Measurements from ENCODE around the gene ANGEL2.
"Not testable (repeated sequence)": the region's sequence is repeated elsewhere in the genome, so short reads cannot be mapped to it uniquely, and the experiment has no call there.

Gene ANGEL2

DNA sequence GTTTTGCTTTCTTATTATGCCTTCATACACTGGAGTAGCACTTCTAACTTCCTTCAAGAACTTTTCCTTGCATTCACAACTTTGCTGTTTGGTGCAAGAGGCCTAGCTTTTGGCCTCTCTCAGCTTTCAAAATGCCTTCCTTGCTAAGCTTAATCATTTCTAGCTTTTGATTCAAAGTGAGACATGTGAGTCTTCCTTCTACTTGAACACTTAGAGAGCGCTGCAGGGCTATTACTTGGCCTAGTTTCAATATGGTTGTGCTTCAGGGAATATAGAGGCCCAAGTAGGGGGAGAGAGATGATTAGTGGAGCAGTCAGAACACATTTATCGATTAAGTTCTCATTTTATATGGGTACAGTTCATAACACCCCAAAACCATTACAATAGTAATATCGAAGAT, 12.4 kb downstream of the ANGEL2 start:
- no peak overlapping the region for H3K9ac ChIP-seq (ENCODE audit: low read length)
- no peaks in the 10 kb centered on the region for H3K27me3 ChIP-seq (ENCODE audit: control insufficient read depth in 1 of 2, insufficient read depth in 1 of 2, low read length in 2 of 2)
- H3K4ac ChIP-seq (ENCODE audit: low read depth in 1 of 2, low read length in 2 of 2) = no peak overlapping the region
- H3K9me3 ChIP-seq (ENCODE audit: control insufficient read depth, low read length) = no peaks in the 10 kb centered on the region
- no peak overlapping the region for H2BK120ac ChIP-seq (ENCODE audit: low read depth, low read length)
- no peak overlapping the region for H3K4me2 ChIP-seq (ENCODE audit: low read length, poor library complexity, severe bottlenecking)
- no peak overlapping the region for H3K14ac ChIP-seq (ENCODE audit: low read length in 2 of 2)
- 100% methylated on average over 1 of the region's 3 CpGs for WGBS
- no peak overlapping the region for H3K23ac ChIP-seq (ENCODE audit: low read length in 2 of 2)
- H2BK15ac ChIP-seq (ENCODE audit: low read depth, poor library complexity, severe bottlenecking) = no peak overlapping the region
- no peak overlapping the region for H2AFZ ChIP-seq (ENCODE audit: low read depth, low read length)
- no peak overlapping the region for H2BK12ac ChIP-seq (ENCODE audit: low read length in 2 of 2)
- H3K27ac ChIP-seq (ENCODE audit: low read length, poor library complexity, severe bottlenecking) = no peak overlapping the region
- no peak overlapping the region for H3K4me3 ChIP-seq (ENCODE audit: insufficient read depth in 1 of 2, low read depth in 1 of 2, low read length in 2 of 2)
- H2BK5ac ChIP-seq (ENCODE audit: low read depth, low read length, poor library complexity, severe bottlenecking) = no peak overlapping the region
- peaks cover 4 to 84% of the 10 kb centered on the region in 2 experiments for H3K36me3 ChIP-seq (ENCODE audit: control insufficient read depth in 1 of 2, insufficient read depth in 2 of 2, low read depth in 1 of 2, low read length in 2 of 2)
- no peak overlapping the region for H3K18ac ChIP-seq (ENCODE audit: low read depth in 1 of 2, low read length in 2 of 2)
- H4K91ac ChIP-seq (ENCODE audit: low read length) = no peak overlapping the region
- H3K4me1 ChIP-seq (ENCODE audit: control insufficient read depth, insufficient read depth, low read depth, low read length) = no peaks in the 10 kb centered on the region
- H4K8ac ChIP-seq (ENCODE audit: low read length) = no peak overlapping the region
- no peak for DNase-seq
- H2AK5ac ChIP-seq (ENCODE audit: low read length, severe bottlenecking) = no peak overlapping the region
- peaks cover 3% of the 10 kb centered on the region for H3K79me1 ChIP-seq (replicated peaks; ENCODE audit: low read length, poor library complexity, severe bottlenecking)

DNA sequence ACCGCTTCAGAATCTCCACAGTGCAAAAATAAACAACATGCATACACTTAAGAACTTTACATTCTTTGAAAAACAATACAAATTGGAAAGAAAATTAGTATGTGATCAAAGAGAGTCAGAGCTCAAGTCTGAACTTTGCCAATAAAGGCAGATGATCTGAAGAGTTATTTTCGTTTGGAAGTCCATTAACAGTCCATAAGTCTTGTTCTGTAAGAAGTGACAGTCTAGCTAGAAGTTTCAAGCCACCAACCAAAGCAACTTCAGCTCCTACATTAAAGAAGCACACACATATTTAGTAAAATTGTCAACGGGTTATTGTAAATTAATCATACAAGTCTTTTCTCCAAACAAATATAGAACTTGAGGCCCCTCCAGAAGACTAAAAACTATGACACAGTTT, 20.7 kb downstream of the ANGEL2 start:
- Histone ChIP-seq H3K36me3 (ENCODE audit: control insufficient read depth in 1 of 2, insufficient read depth in 2 of 2, low read depth in 1 of 2, low read length in 2 of 2) (peaks cover 11 to 57% of the 10 kb centered on the region in 2 experiments), H3K23ac (ENCODE audit: low read length in 2 of 2) (no peak overlapping the region), H3K79me1 (replicated peaks; ENCODE audit: low read length, poor library complexity, severe bottlenecking) (peaks cover 2% of the 10 kb centered on the region), H4K91ac (ENCODE audit: low read length) (no peak overlapping the region), H2BK120ac (ENCODE audit: low read depth, low read length) (no peak overlapping the region), H3K4me3 (ENCODE audit: insufficient read depth in 1 of 2, low read depth in 1 of 2, low read length in 2 of 2) (no peak overlapping the region), H3K27me3 (ENCODE audit: control insufficient read depth in 1 of 2, insufficient read depth in 1 of 2, low read length in 2 of 2) (no peaks in the 10 kb centered on the region), H3K18ac (ENCODE audit: low read depth in 1 of 2, low read length in 2 of 2) (no peak overlapping the region), H2BK12ac (ENCODE audit: low read length in 2 of 2) (no peak overlapping the region), H3K9ac (ENCODE audit: low read length) (no peak overlapping the region), H3K4me2 (ENCODE audit: low read length, poor library complexity, severe bottlenecking) (no peak overlapping the region), H2BK15ac (ENCODE audit: low read depth, poor library complexity, severe bottlenecking) (no peak overlapping the region), H3K27ac (ENCODE audit: low read length, poor library complexity, severe bottlenecking) (no peak overlapping the region), H3K14ac (ENCODE audit: low read length in 2 of 2) (no peak overlapping the region), H2AK5ac (ENCODE audit: low read length, severe bottlenecking) (no peak overlapping the region), H3K4me1 (ENCODE audit: control insufficient read depth, insufficient read depth, low read depth, low read length) (no peaks in the 10 kb centered on the region), H3K9me3 (ENCODE audit: control insufficient read depth, low read length) (no peaks in the 10 kb centered on the region), H2AFZ (ENCODE audit: low read depth, low read length) (no peak overlapping the region), H2BK5ac (ENCODE audit: low read depth, low read length, poor library complexity, severe bottlenecking) (no peak overlapping the region), H3K4ac (ENCODE audit: low read depth in 1 of 2, low read length in 2 of 2) (no peak overlapping the region), H4K8ac (ENCODE audit: low read length) (no peak overlapping the region)
- 100% methylated on average over 1 of the region's 3 CpGs for WGBS
- DNase-seq = no peak

DNA sequence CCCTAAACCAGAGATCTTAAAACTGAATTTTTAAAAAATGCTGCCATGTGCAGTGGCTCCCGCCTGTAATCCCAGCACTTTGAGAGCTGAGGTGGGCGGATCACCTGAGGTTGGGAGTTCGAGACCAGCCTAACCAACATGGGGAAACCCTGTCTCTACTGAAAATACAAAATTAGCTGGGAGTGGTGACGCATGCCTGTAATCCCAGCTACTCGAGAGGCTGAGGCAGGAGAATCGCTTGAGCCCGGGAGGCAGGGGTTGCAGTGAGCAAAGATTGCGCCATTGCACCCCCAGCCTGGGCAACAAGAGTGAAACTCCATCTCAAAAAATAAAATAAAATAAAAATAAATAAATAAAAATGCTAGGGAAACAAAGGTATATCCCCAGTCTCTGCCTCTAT, 21.7 kb downstream of the ANGEL2 start:
- not testable (repeated sequence) for H2BK5ac ChIP-seq (ENCODE audit: low read depth, low read length, poor library complexity, severe bottlenecking); H3K4ac ChIP-seq (ENCODE audit: low read depth in 1 of 2, low read length in 2 of 2); H3K4me3 ChIP-seq (ENCODE audit: insufficient read depth in 1 of 2, low read depth in 1 of 2, low read length in 2 of 2); H3K4me2 ChIP-seq (ENCODE audit: low read length, poor library complexity, severe bottlenecking); H3K18ac ChIP-seq (ENCODE audit: low read depth in 1 of 2, low read length in 2 of 2); H3K79me1 ChIP-seq (replicated peaks; ENCODE audit: low read length, poor library complexity, severe bottlenecking); H2AFZ ChIP-seq (ENCODE audit: low read depth, low read length); DNase-seq; H2BK15ac ChIP-seq (ENCODE audit: low read depth, poor library complexity, severe bottlenecking); H4K91ac ChIP-seq (ENCODE audit: low read length); H2AK5ac ChIP-seq (ENCODE audit: low read length, severe bottlenecking); H3K27me3 ChIP-seq (ENCODE audit: control insufficient read depth in 1 of 2, insufficient read depth in 1 of 2, low read length in 2 of 2); H3K27ac ChIP-seq (ENCODE audit: low read length, poor library complexity, severe bottlenecking); H2BK120ac ChIP-seq (ENCODE audit: low read depth, low read length); H3K4me1 ChIP-seq (ENCODE audit: control insufficient read depth, insufficient read depth, low read depth, low read length); H4K8ac ChIP-seq (ENCODE audit: low read length); H3K14ac ChIP-seq (ENCODE audit: low read length in 2 of 2); H2BK12ac ChIP-seq (ENCODE audit: low read length in 2 of 2); H3K9ac ChIP-seq (ENCODE audit: low read length); H3K23ac ChIP-seq (ENCODE audit: low read length in 2 of 2); H3K9me3 ChIP-seq (ENCODE audit: control insufficient read depth, low read length)
- 97% methylated on average over 4 of the region's 8 CpGs for WGBS
- H3K36me3 ChIP-seq (ENCODE audit: control insufficient read depth in 1 of 2, insufficient read depth in 2 of 2, low read depth in 1 of 2, low read length in 2 of 2) = peaks cover 10 to 57% of the 10 kb centered on the region in 2 experiments

DNA sequence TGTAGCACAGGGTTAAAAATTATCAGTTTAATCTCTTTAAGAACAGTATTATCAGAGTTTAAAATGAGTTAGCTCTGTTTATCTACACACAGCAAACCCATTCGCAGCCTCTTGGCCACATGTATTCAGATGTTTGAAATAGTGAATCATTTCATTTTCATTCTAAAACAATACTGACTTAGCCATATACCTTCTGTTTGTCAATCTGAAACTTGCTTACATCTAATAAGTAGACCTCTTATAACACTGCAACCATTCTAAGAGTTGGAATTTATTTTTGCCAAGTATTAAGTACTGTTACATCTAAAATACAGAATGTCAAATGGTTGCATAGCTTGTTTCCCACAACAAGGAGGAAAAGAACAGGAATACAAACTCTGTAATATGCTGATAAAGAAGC, 25.4 kb downstream of the ANGEL2 start:
- H2BK5ac ChIP-seq (ENCODE audit: low read depth, low read length, poor library complexity, severe bottlenecking) = no peak overlapping the region
- no peak overlapping the region for H3K4ac ChIP-seq (ENCODE audit: low read depth in 1 of 2, low read length in 2 of 2)
- no peaks in the 10 kb centered on the region for H3K27me3 ChIP-seq (ENCODE audit: control insufficient read depth in 1 of 2, insufficient read depth in 1 of 2, low read length in 2 of 2)
- no peaks in the 10 kb centered on the region for H3K4me1 ChIP-seq (ENCODE audit: control insufficient read depth, insufficient read depth, low read depth, low read length)
- no peak overlapping the region for H3K9ac ChIP-seq (ENCODE audit: low read length)
- no peak overlapping the region for H2AFZ ChIP-seq (ENCODE audit: low read depth, low read length)
- no peak overlapping the region for H3K18ac ChIP-seq (ENCODE audit: low read depth in 1 of 2, low read length in 2 of 2)
- H4K91ac ChIP-seq (ENCODE audit: low read length) = no peak overlapping the region
- H3K4me2 ChIP-seq (ENCODE audit: low read length, poor library complexity, severe bottlenecking) = no peak overlapping the region
- no peak overlapping the region for H3K23ac ChIP-seq (ENCODE audit: low read length in 2 of 2)
- no CpG with 5 or more reads among the region's 1 CpG for WGBS
- no peak overlapping the region for H2BK15ac ChIP-seq (ENCODE audit: low read depth, poor library complexity, severe bottlenecking)
- no peak overlapping the region for H2BK120ac ChIP-seq (ENCODE audit: low read depth, low read length)
- no peak overlapping the region for H3K14ac ChIP-seq (ENCODE audit: low read length in 2 of 2)
- no peak overlapping the region for H3K4me3 ChIP-seq (ENCODE audit: insufficient read depth in 1 of 2, low read depth in 1 of 2, low read length in 2 of 2)
- peaks cover 3 to 39% of the 10 kb centered on the region in 2 experiments for H3K36me3 ChIP-seq (ENCODE audit: control insufficient read depth in 1 of 2, insufficient read depth in 2 of 2, low read depth in 1 of 2, low read length in 2 of 2)
- no peak overlapping the region for H2BK12ac ChIP-seq (ENCODE audit: low read length in 2 of 2)
- no peak overlapping the region for H3K27ac ChIP-seq (ENCODE audit: low read length, poor library complexity, severe bottlenecking)
- no peak overlapping the region for H2AK5ac ChIP-seq (ENCODE audit: low read length, severe bottlenecking)
- no peak overlapping the region for H4K8ac ChIP-seq (ENCODE audit: low read length)
- no peak for DNase-seq
- H3K9me3 ChIP-seq (ENCODE audit: control insufficient read depth, low read length) = no peaks in the 10 kb centered on the region
- H3K79me1 ChIP-seq (replicated peaks; ENCODE audit: low read length, poor library complexity, severe bottlenecking) = no peaks in the 10 kb centered on the region
